BLaER1 treated with 17β-estradiol and CSF1 and Interleukin-3, amounts not matched to agents 10 nM and 100 nM (cell line): ENCODE measurements around the gene FAM117B.
"Not testable (repeated sequence)": the region's sequence is repeated elsewhere in the genome, so short reads cannot be mapped to it uniquely, and the experiment has no call there.

Experiments
- H3K27ac ChIP-seq, 11 experiments: shearing (Covaris generic); formaldehyde crosslinking; 2 replicates each; pipeline ENCODE4 v1.8.1; 2022
- H3K27me3 ChIP-seq, 11 experiments: shearing (Covaris generic); formaldehyde crosslinking; 2 replicates each; pipeline ENCODE4 v1.8.1; 2022
- H3K36me3 ChIP-seq, 11 experiments: shearing (Covaris generic); formaldehyde crosslinking; 2 replicates each; pipeline ENCODE4 v1.8.1; 2022
- H3K4me1 ChIP-seq, 10 experiments: shearing (Covaris generic); formaldehyde crosslinking; 2 replicates each; pipeline ENCODE4 v1.8.1; 2022
- H3K4me2 ChIP-seq, 11 experiments: shearing (Covaris generic); formaldehyde crosslinking; 2 replicates each; pipeline ENCODE4 v1.8.1; 2022
- H3K4me3 ChIP-seq, 10 experiments: shearing (Covaris generic); formaldehyde crosslinking; 2 replicates each; pipeline ENCODE4 v1.8.1; 2022
- H3K9ac ChIP-seq, 11 experiments: shearing (Covaris generic); formaldehyde crosslinking; 2 replicates each; pipeline ENCODE4 v1.8.1; 2022
- H3K9me3 ChIP-seq, 11 experiments: shearing (Covaris generic); formaldehyde crosslinking; replicated peaks in 1 of 11; 2 replicates each; pipeline ENCODE4 v1.8.1; 2022
- H4K20me1 ChIP-seq, 11 experiments: shearing (Covaris generic); formaldehyde crosslinking; 2 replicates each; pipeline ENCODE4 v1.8.1; 2022
- Cebpa-rat ChIP-seq, 11 experiments: shearing (Covaris generic); IDR thresholded peaks; 2 replicates each; pipeline ENCODE4 v1.8.1; 2022

FAM117B gene

GRCh38 chr2:202652119-202652518 lies 17.4 kb downstream of the FAM117B start:
- no peaks in the 10 kb centered on the region; a peak in 1 of 22 replicates for H3K9me3 ChIP-seq
- H4K20me1 ChIP-seq, result peaks cover 0 to 3% (median 0%) of the 10 kb centered on the region in 11 experiments; a peak in 3 of 22 replicates
- H3K4me3 ChIP-seq, result no peak overlapping the region
- H3K36me3 ChIP-seq, result peaks cover 0 to 4% (median 0%) of the 10 kb centered on the region in 11 experiments; a peak in 3 of 22 replicates
- H3K9ac ChIP-seq, result no peak overlapping the region
- no peak for TF ChIP-seq Cebpa-rat (IDR thresholded peaks at IDR 0.05)
- no peaks in the 10 kb centered on the region for H3K27me3 ChIP-seq
- H3K27ac ChIP-seq, result no peak overlapping the region
- H3K4me2 ChIP-seq, result no peak overlapping the region
- H3K4me1 ChIP-seq, result no peaks in the 10 kb centered on the region

DNA sequence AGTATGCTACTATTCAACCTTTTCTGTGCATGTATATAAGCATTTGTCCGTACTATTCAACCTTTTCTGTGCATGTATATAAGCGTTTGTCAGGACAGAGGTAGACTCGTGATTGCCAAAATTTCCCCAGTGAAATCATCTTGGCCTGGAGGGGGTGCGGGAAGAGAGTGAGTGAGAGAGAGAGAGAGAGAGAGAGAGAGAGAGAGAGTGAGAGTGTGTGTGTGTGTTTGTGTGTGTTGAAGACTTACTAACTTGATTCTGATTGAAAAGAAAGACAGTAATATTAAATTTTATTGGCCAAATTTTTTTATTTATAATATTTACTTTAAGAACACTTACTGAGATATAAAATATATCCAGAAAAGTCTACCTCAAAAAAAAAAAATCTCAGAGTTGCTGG lies 19.1 kb downstream of the FAM117B start:
- H3K36me3 ChIP-seq, result peaks cover 0 to 4% (median 0%) of the 10 kb centered on the region in 11 experiments; a peak in 3 of 22 replicates
- no peaks in the 10 kb centered on the region for H3K4me1 ChIP-seq
- TF ChIP-seq Cebpa-rat (IDR thresholded peaks at IDR 0.05), result no peak
- no peaks in the 10 kb centered on the region for H3K27me3 ChIP-seq
- no peak overlapping the region for H3K27ac ChIP-seq
- no peaks in the 10 kb centered on the region; a peak in 1 of 22 replicates for H3K9me3 ChIP-seq
- no peak overlapping the region for H3K9ac ChIP-seq
- no peak overlapping the region for H3K4me3 ChIP-seq
- peaks cover 0 to 6% (median 0%) of the 10 kb centered on the region in 11 experiments; a peak in 3 of 22 replicates for H4K20me1 ChIP-seq
- H3K4me2 ChIP-seq, result no peak overlapping the region

DNA sequence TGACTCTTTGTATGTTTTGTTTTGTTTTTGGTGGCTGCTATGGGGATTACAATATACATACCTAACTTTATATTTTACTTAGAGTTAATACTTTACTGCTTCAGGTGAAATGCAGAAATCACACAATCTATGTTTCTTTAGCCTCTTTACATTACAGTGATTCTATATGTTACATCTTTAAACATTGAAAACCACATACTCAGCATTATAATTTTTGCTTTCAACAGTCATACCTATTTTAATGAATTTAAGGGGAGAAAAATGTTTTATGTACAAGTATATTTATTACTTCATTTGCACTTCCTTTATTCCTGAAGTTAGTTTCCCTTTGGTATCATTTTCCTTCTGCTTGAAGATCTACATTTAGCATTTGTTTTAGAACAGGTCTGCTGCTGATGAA lies 23.1 kb downstream of the FAM117B start:
- Histone ChIP-seq H3K9me3 (no peaks in the 10 kb centered on the region; a peak in 1 of 22 replicates), H3K4me3 (no peak overlapping the region), H3K27ac (no peak overlapping the region), H4K20me1 (peaks cover 0 to 6% (median 0%) of the 10 kb centered on the region in 11 experiments; a peak in 3 of 22 replicates), H3K36me3 (peaks cover 0 to 4% (median 0%) of the 10 kb centered on the region in 11 experiments; a peak in 1 of 22 replicates), H3K27me3 (no peaks in the 10 kb centered on the region), H3K4me1 (no peaks in the 10 kb centered on the region), H3K4me2 (no peak overlapping the region), H3K9ac (no peak overlapping the region)
- TF ChIP-seq Cebpa-rat (IDR thresholded peaks at IDR 0.05), result no peak

DNA sequence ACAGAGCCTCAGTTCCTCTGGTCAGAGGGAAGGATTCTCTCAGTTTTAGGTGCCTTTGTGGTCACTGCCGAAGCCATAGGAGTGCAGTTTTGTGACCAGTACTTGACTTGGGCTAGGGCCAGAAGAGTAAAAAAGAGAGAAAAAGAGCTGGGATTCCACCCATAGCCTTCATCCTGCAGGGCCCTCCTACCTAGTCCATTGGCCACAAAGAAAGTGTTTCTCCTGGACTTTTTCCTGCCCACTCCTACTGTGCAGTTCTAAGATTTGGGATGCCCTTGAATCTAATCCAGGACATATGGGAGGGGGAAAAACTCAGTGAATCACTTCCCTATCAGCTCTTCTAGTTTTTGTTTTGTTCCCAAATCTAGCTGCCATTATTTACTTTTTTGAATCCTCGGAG lies 26.0 kb downstream of the FAM117B start:
- no peak overlapping the region for H3K4me3 ChIP-seq
- TF ChIP-seq Cebpa-rat (IDR thresholded peaks at IDR 0.05), result no peak
- peaks cover 0 to 4% (median 0%) of the 10 kb centered on the region in 11 experiments; a peak in 1 of 22 replicates for H3K36me3 ChIP-seq
- H3K4me1 ChIP-seq, result peaks cover 8 to 13% (median 11%) of the 10 kb centered on the region in 10 experiments
- H3K27me3 ChIP-seq, result no peaks in the 10 kb centered on the region
- no peak overlapping the region for H3K27ac ChIP-seq
- no peak overlapping the region for H3K4me2 ChIP-seq
- no peak overlapping the region for H3K9ac ChIP-seq
- H4K20me1 ChIP-seq, result peaks cover 0 to 6% (median 0%) of the 10 kb centered on the region in 11 experiments; a peak in 2 of 22 replicates
- peaks cover 0 to 10% (median 0%) of the 10 kb centered on the region in 11 experiments; a peak in 6 of 22 replicates for H3K9me3 ChIP-seq

DNA sequence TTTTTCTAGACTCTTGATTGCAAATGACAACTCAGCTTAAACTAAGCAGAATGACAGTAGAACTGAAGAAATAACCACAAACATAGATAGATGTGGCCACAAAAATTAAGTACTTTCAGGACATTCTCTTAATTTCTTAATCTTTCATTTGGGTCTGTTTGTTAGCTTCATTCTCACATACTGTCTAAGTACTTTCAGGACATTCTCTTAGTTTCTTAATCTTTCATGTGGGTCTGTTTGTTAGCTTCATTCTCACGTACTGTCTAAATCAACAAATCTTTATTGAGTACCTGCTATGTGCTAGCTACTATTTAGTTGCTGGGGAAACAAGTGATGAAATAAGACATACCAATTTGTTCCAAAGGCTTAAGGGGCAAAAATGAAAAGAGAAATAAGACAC lies 35.1 kb downstream of the FAM117B start:
- Histone ChIP-seq H3K36me3 (peaks cover 0 to 4% (median 0%) of the 10 kb centered on the region in 11 experiments; a peak in 3 of 22 replicates), H3K9ac (no peak overlapping the region), H3K27ac (0 out of 22 replicates have a peak overlapping the region, but pooled peaks of 1 of the 11 experiments have one; percentile 21), H3K9me3 (peaks cover 0 to 22% (median 10%) of the 10 kb centered on the region in 11 experiments; a peak in 18 of 22 replicates), H3K4me2 (no peak overlapping the region), H4K20me1 (no peaks in the 10 kb centered on the region), H3K4me1 (peaks cover 18 to 35% (median 26%) of the 10 kb centered on the region in 10 experiments), H3K4me3 (no peak overlapping the region), H3K27me3 (no peaks in the 10 kb centered on the region)
- TF ChIP-seq Cebpa-rat (IDR thresholded peaks at IDR 0.05), result no peak

- no peak for TF ChIP-seq Cebpa-rat (IDR thresholded peaks at IDR 0.05)
- peaks cover 10 to 35% (median 23%) of the 10 kb centered on the region in 11 experiments; a peak in 19 of 22 replicates for H3K9me3 ChIP-seq
- H3K9ac ChIP-seq, result no peak overlapping the region
- no peaks in the 10 kb centered on the region for H3K27me3 ChIP-seq
- peaks cover 0 to 10% (median 0%) of the 10 kb centered on the region in 11 experiments; a peak in 3 of 22 replicates for H3K36me3 ChIP-seq
- H3K4me3 ChIP-seq, result no peak overlapping the region
- H3K27ac ChIP-seq, result no peak overlapping the region
- peaks cover 4 to 18% (median 9%) of the 10 kb centered on the region in 10 experiments; a peak in 16 of 20 replicates for H3K4me1 ChIP-seq
- no peak overlapping the region for H3K4me2 ChIP-seq
- no peaks in the 10 kb centered on the region for H4K20me1 ChIP-seq
Measured at GRCh38 chr2:202671317-202672035, 36.7 kb downstream of the FAM117B start.

DNA sequence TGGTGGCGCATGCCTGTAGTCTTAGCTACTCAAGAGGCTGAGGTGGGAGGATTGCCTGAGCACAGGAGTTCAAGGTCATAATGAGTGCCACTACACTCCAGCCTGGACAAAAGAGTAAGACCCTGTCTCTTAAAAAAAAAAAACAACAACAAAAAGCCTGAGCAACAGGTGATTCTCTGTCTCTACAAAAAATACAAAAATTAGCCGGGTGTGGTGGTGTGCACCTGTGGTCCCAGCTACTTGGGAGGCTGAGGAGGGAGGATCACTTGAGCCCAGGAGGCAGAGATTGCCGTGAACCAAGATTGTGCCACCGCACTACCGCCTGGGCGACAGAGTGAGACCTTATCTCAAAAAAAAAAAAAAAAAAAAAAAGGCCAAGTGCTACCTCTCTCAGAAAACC lies 40.3 kb downstream of the FAM117B start:
- not testable (repeated sequence) for H3K9ac ChIP-seq, H3K4me1 ChIP-seq, H3K4me2 ChIP-seq, H3K27ac ChIP-seq, H3K4me3 ChIP-seq, H4K20me1 ChIP-seq, H3K27me3 ChIP-seq
- H3K9me3 ChIP-seq, result peaks cover 42 to 70% (median 59%) of the 10 kb centered on the region in 11 experiments
- peaks cover 0 to 21% (median 5%) of the 10 kb centered on the region in 11 experiments; a peak in 9 of 22 replicates for H3K36me3 ChIP-seq

- no peak overlapping the region for H3K4me2 ChIP-seq
- no peak for TF ChIP-seq Cebpa-rat (IDR thresholded peaks at IDR 0.05)
- H3K27ac ChIP-seq, result no peak overlapping the region
- no peak overlapping the region for H3K4me3 ChIP-seq
- no peaks in the 10 kb centered on the region for H3K4me1 ChIP-seq
- H3K9me3 ChIP-seq, result peaks cover 77 to 94% (median 91%) of the 10 kb centered on the region in 11 experiments
- peaks cover 0 to 33% (median 14%) of the 10 kb centered on the region in 11 experiments; a peak in 12 of 22 replicates for H3K36me3 ChIP-seq
- no peaks in the 10 kb centered on the region for H4K20me1 ChIP-seq
- H3K9ac ChIP-seq, result no peak overlapping the region
- H3K27me3 ChIP-seq, result no peaks in the 10 kb centered on the region
Measured at GRCh38 chr2:202679980-202680379, 45.2 kb downstream of the FAM117B start.

- no peak overlapping the region for H3K4me3 ChIP-seq
- TF ChIP-seq Cebpa-rat (IDR thresholded peaks at IDR 0.05), result no peak
- no peak overlapping the region for H3K9ac ChIP-seq
- H3K4me1 ChIP-seq, result no peaks in the 10 kb centered on the region
- H3K27me3 ChIP-seq, result no peaks in the 10 kb centered on the region
- no peak overlapping the region for H3K27ac ChIP-seq
- H4K20me1 ChIP-seq, result no peaks in the 10 kb centered on the region
- no peak overlapping the region for H3K4me2 ChIP-seq
- H3K36me3 ChIP-seq, result peaks cover 0 to 33% (median 9%) of the 10 kb centered on the region in 11 experiments; a peak in 12 of 22 replicates
- H3K9me3 ChIP-seq, result peaks cover 73 to 88% (median 86%) of the 10 kb centered on the region in 11 experiments
Measured at GRCh38 chr2:202680512-202680911, 45.7 kb downstream of the FAM117B start.
